ENCODE results near the gene ATE1.
"Not testable (repeated sequence)": the region's sequence is repeated elsewhere in the genome, so short reads cannot be mapped to it uniquely, and the experiment has no call there.

The ATE1 gene

DNA sequence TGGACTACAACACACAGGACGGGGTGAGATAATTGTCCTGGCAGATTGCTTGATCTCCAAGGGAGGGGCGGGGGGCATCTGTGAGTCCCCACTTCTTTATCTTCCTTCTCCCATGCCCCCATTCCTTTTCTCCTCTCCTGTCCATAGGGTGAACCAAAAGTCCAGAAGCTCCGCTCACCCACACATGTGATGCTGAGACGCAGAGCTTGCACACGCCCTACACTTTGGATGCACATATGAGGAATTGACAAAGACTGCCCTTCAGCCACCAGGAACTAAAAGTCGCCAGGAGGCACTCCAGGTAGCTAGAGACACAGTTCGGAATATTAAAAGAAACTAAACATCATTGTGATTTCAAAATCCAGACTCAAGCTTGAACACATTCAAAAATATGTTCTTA is 216.9 kb downstream of the ATE1 start:
- H3K9me3 Mint-ChIP-seq (ENCODE audit: low read depth): no peaks in the 10 kb centered on the region
- no peaks in the 10 kb centered on the region for H3K4me1 Mint-ChIP-seq (ENCODE audit: low read depth)
- peaks cover 5% of the 10 kb centered on the region for H3K27me3 Mint-ChIP-seq
- H3K36me3 Mint-ChIP-seq: no peaks in the 10 kb centered on the region
- no peak overlapping the region for H3K4me3 Mint-ChIP-seq
- H3K27ac Mint-ChIP-seq: no peak overlapping the region

DNA sequence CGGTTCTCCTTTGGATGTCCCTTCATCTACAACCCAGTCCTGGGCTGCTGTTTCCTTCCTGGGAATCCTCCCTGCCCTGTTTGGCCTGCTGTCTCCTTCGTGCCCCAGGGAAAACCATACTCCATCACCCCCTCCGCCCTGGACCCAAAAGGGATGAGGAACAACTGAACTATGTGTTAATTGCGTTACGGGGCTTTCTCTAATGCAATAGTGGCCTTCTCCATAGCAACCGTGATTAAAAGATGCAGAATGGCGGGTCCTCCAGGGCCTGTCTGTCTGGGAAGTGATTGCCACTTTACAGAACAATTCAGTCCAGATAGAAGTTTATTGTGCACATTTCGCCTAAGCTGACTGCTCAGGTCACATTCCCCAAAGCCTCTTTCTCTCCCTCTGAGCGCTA is 217.6 kb downstream of the ATE1 start:
- H3K27ac Mint-ChIP-seq: no peak overlapping the region
- H3K9me3 Mint-ChIP-seq (ENCODE audit: low read depth): no peaks in the 10 kb centered on the region
- H3K27me3 Mint-ChIP-seq: peaks cover 5% of the 10 kb centered on the region
- H3K36me3 Mint-ChIP-seq: no peaks in the 10 kb centered on the region
- H3K4me1 Mint-ChIP-seq (ENCODE audit: low read depth): no peaks in the 10 kb centered on the region
- no peak overlapping the region for H3K4me3 Mint-ChIP-seq

- no peak overlapping the region for H3K27ac Mint-ChIP-seq
- peaks cover 5% of the 10 kb centered on the region for H3K27me3 Mint-ChIP-seq
- H3K9me3 Mint-ChIP-seq (ENCODE audit: low read depth): no peaks in the 10 kb centered on the region
- H3K36me3 Mint-ChIP-seq: no peaks in the 10 kb centered on the region
- H3K4me3 Mint-ChIP-seq: no peak overlapping the region
- no peaks in the 10 kb centered on the region for H3K4me1 Mint-ChIP-seq (ENCODE audit: low read depth)
Measured at GRCh38 chr10:121709675-121710073, 218.2 kb downstream of the ATE1 start.

DNA sequence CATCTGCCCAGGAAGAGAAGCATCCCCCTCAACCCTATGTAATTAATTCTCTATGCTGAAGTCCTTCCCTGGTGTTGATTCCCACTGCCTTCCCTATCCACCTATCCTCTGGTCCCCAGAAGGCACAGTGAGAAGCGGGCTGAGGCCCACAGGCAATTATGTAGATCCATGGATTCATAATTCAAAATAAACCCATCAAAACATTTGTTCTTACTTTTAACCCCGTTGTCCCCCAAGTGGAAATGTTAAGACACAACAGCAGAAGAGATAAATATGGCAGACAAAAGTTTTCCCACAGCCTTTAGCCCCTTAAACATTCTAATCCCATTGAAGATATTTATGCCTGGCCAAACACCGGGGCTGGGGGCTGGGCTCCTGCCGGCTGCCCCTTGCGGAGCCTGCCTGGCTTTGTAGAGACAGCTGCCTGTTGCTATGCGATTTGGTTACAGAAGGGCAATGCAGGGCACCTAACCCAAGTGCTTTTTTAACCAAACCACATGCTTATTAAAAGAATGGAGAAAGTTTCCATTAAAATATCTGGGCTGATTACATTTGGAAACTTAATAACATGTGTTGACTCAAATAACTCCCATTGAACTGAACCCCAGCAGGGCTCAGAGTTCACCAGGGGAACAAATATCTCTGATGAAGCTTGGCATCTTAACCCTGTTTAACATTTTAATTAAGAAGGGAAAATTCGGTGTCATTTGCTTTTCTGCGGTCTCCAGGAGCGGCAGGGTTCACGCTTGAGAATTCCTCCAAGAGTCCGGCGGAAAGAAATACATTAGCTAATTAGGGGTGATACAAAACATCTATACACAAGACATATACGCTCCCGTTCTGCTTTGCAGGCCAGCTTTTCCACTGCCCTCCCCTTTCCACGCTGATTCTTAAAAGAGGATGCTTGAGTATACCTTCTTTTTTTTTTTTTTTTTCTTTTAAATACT is 218.8 kb downstream of the ATE1 start:
- H3K4me3 Mint-ChIP-seq: no peak overlapping the region
- H3K27me3 Mint-ChIP-seq: peaks cover 5% of the 10 kb centered on the region
- H3K36me3 Mint-ChIP-seq: no peaks in the 10 kb centered on the region
- H3K9me3 Mint-ChIP-seq (ENCODE audit: low read depth): no peaks in the 10 kb centered on the region
- H3K27ac Mint-ChIP-seq: no peak overlapping the region
- H3K4me1 Mint-ChIP-seq (ENCODE audit: low read depth): no peaks in the 10 kb centered on the region

- Mint-ChIP-seq H3K4me1 (ENCODE audit: low read depth) (no peaks in the 10 kb centered on the region), H3K36me3 (no peaks in the 10 kb centered on the region), H3K9me3 (ENCODE audit: low read depth) (no peaks in the 10 kb centered on the region), H3K27ac (no peak overlapping the region), H3K4me3 (no peak overlapping the region), H3K27me3 (no peaks in the 10 kb centered on the region)
Measured at GRCh38 chr10:121702351-121703320, 225.2 kb downstream of the ATE1 start.

DNA sequence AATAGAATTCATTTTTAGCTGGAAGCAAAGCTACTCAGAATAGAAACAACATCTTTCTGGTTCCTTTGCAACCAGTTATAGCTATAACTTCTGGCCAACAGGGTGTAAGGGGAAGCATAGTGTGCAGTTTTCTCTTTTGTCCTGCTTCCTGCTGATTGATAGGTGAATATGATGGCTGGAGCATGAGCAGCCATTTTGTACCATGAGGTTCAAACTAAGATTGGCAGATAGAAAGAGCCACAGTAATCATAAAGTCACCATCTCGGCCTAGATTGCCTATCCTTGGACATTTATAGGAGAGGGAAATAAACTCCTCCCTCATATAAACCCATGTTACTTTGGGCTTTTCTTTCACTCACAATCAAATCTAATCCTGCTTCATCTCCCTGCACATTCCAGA is 227.4 kb downstream of the ATE1 start:
- no peak overlapping the region for H3K27ac Mint-ChIP-seq
- no peaks in the 10 kb centered on the region for H3K36me3 Mint-ChIP-seq

GRCh38 chr10:121699703-121700102 is 228.1 kb downstream of the ATE1 start:
- H3K4me3 Mint-ChIP-seq; H3K27me3 Mint-ChIP-seq; H3K36me3 Mint-ChIP-seq; H3K4me1 Mint-ChIP-seq (ENCODE audit: low read depth); H3K9me3 Mint-ChIP-seq (ENCODE audit: low read depth); H3K27ac Mint-ChIP-seq: not testable (repeated sequence)

More for the DNA sequence above, 227.4 kb downstream of the ATE1 start:
- H3K4me1 Mint-ChIP-seq (ENCODE audit: low read depth): no peaks in the 10 kb centered on the region
- H3K9me3 Mint-ChIP-seq (ENCODE audit: low read depth): no peaks in the 10 kb centered on the region
- H3K4me3 Mint-ChIP-seq: no peak overlapping the region
- no peaks in the 10 kb centered on the region for H3K27me3 Mint-ChIP-seq

DNA sequence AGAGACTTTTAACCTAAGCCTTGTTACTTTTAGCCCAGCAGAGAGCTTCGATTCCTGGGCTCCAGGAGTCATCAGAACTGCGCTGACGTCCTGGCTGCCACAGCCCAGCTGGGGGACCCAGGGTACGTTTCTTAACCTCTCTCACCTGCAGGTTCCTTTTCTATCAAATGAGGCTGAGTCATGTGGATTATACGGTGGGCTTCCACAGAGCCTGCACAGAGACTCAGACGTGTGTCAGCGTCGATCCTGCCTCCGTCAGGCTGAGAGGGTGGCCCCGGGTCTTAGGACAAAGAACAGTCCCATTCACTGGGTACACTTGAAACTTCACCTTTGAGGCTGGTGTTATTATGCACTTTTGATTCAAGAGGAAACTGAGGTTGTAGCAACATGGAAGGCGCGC is 228.9 kb downstream of the ATE1 start:
- Mint-ChIP-seq H3K4me1 (ENCODE audit: low read depth) (no peaks in the 10 kb centered on the region), H3K36me3 (no peaks in the 10 kb centered on the region), H3K27me3 (peaks cover 2% of the 10 kb centered on the region), H3K9me3 (ENCODE audit: low read depth) (no peaks in the 10 kb centered on the region), H3K4me3 (no peak overlapping the region), H3K27ac (no peak overlapping the region)

DNA sequence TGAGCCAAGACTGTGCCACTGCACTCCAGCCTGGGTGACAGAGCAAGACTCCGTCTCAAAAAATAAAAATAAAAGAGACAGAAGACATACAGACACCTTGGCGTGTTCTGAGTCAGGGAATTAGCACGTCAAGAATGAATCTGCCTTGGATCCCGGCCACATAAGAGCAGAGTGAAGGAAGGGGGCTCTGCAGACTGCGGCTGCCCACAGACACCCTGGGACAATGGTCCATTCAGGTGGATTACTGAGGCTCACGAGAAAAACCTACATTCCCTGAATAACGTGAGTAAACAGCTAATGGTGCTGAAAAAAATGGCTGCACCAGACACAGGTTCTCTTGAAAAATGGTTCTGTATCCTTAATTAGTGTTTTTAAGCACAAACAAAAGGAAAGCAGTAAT is 229.5 kb downstream of the ATE1 start:
- Mint-ChIP-seq H3K4me3 (no peak overlapping the region), H3K36me3 (no peaks in the 10 kb centered on the region), H3K9me3 (ENCODE audit: low read depth) (no peaks in the 10 kb centered on the region), H3K4me1 (ENCODE audit: low read depth) (no peaks in the 10 kb centered on the region), H3K27me3 (peaks cover 2% of the 10 kb centered on the region), H3K27ac (no peak overlapping the region)

GRCh38 chr10:121696854-121697253 is 231.0 kb downstream of the ATE1 start:
- peaks cover 6% of the 10 kb centered on the region for H3K27me3 Mint-ChIP-seq
- H3K9me3 Mint-ChIP-seq (ENCODE audit: low read depth): no peaks in the 10 kb centered on the region
- H3K4me1 Mint-ChIP-seq (ENCODE audit: low read depth): no peaks in the 10 kb centered on the region
- no peaks in the 10 kb centered on the region for H3K36me3 Mint-ChIP-seq
- H3K27ac Mint-ChIP-seq: no peak overlapping the region
- H3K4me3 Mint-ChIP-seq: no peak overlapping the region

DNA sequence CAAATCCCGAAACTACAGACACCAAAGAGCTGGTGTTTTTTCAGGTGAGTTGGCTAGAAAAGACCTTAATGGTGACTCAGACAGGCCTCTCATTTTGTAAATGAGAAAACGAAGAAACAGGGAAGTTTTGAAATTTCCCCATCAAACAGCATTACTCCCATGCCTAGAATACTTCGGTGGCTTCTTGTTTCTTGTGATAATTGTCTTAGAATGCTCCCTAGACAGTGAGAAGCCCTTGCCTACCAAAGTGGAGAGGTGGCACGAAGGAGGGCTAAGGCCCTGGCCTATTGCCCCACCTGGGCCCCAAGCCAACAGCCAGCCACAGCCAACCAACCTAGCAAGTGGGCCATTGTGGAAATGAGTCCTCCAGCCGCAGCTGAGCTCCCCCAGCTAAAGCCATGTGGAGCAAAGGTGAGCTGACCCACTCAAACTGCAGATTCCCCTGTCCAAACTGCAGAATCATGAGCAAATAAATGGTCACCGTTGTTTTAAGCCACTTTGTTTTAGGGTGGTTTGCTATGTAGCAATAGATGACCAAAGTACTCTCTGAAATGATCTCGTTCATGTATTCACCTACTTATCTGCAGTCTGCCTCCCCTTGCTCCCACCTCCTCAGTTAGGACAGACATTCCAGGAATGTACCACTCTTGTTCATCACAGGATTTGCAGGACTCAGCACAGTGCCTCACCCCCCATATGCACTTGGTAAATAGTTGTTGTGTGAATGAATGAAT is 231.9 kb downstream of the ATE1 start:
- Mint-ChIP-seq H3K27me3 (peaks cover 6% of the 10 kb centered on the region), H3K4me3 (no peak overlapping the region), H3K4me1 (ENCODE audit: low read depth) (no peaks in the 10 kb centered on the region), H3K9me3 (ENCODE audit: low read depth) (no peaks in the 10 kb centered on the region), H3K27ac (no peak overlapping the region), H3K36me3 (no peaks in the 10 kb centered on the region)

DNA sequence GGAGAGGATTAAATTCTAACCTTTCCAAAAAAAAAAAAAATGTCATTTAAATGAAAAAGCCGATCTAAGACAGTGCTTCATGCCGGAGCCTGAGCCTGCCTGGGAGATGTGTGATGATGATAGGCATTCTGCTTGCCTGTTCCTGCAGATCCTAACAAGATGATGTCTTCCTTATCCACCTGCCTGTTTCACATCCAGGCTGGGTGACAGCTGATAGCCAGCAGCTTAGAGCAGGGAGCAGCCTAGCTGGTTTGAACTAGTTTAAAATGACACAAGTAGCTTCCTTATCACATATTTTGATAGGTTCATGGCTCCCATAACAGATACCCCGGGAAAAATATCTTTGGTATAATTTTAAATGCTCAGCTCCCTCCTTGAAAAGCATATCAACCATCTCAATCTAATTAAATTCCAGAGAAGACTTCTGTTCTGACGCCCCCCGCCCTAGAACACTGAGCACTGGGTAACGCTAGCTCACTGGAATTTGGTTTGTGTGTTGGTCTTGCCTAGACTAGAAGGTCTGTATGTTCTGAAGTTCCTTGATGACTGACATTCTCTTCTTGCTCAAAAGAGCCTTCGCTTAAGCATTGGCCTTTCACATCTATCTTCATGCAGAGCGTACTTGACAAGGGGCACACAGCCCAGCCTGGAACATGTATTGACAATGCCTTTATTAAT is 232.7 kb downstream of the ATE1 start:
- peaks cover 6% of the 10 kb centered on the region for H3K27me3 Mint-ChIP-seq
- no peaks in the 10 kb centered on the region for H3K4me1 Mint-ChIP-seq (ENCODE audit: low read depth)
- no peaks in the 10 kb centered on the region for H3K9me3 Mint-ChIP-seq (ENCODE audit: low read depth)
- no peak overlapping the region for H3K27ac Mint-ChIP-seq
- no peak overlapping the region for H3K4me3 Mint-ChIP-seq
- H3K36me3 Mint-ChIP-seq: no peaks in the 10 kb centered on the region

GRCh38 chr10:121694327-121694965 is 233.4 kb downstream of the ATE1 start:
- H3K9me3 Mint-ChIP-seq (ENCODE audit: low read depth): no peaks in the 10 kb centered on the region
- peaks cover 6% of the 10 kb centered on the region for H3K27me3 Mint-ChIP-seq
- H3K27ac Mint-ChIP-seq: no peak overlapping the region
- H3K36me3 Mint-ChIP-seq: no peaks in the 10 kb centered on the region
- H3K4me3 Mint-ChIP-seq: no peak overlapping the region
- no peaks in the 10 kb centered on the region for H3K4me1 Mint-ChIP-seq (ENCODE audit: low read depth)

DNA sequence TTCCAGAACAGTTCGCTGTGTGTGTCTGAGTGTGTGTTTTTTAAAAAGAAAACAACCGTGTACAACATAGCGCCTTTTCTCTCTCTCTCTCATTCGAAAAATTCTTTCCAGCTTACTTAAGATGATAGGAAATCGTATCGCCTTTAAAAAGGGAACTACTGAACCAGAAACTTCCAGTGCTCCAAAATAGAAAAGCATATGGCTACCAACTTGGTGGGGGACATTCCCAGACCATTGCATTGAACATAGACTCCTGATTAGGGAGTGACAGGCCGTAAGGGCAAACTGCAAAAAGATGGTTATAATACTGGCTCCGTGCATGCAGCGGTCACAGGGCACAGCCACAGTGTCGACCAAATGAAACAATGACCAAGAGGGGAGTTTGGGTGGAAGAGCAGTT is 235.2 kb downstream of the ATE1 start:
- Mint-ChIP-seq H3K4me3 (no peak overlapping the region), H3K4me1 (ENCODE audit: low read depth) (no peaks in the 10 kb centered on the region), H3K27ac (no peak overlapping the region), H3K36me3 (no peaks in the 10 kb centered on the region), H3K9me3 (ENCODE audit: low read depth) (no peaks in the 10 kb centered on the region), H3K27me3 (peaks cover 6% of the 10 kb centered on the region)
